Femur (tissue), 1 donor: ENCODE data around the gene PACS1.

Experiments
- DNase-seq: peaks from one replicate; pipeline ENCODE4 v3.0.0-alpha.2; 2017

PACS1 gene

GRCh38 chr11:66050581-66051231 is 19.4 kb upstream of the PACS1 start:
- DNase-seq, result no peak

DNA sequence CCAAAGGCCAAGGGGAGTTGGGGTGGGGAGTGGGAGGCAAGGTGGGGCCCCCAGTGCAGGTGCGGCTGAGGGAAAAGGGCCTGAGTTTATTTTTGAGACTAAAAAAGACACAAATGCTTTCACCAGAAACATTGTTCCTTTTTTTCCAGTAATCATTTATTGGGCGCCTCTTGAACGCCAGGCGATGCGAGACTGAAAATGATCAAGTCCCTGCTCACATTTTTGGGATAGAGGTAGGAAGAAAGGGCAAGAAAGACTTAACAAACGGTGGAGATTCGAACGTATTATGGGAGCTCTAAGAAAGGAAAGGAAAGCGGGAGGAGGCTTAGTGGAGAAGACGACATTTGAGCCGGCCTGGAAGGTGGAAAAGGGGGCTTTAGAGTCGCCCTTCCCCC is 18.7 kb upstream of the PACS1 start:
- DNase-seq, result no peak

GRCh38 chr11:66051766-66052663 is 18.1 kb upstream of the PACS1 start, which contains the start of gene SF3B2:
Gene SF3B2, plus strand, starts transcription at chr11:66052364. Its CDS starts 21 bp downstream, at chr11:66052385.
- peak; percentile 99 for DNase-seq

DNA sequence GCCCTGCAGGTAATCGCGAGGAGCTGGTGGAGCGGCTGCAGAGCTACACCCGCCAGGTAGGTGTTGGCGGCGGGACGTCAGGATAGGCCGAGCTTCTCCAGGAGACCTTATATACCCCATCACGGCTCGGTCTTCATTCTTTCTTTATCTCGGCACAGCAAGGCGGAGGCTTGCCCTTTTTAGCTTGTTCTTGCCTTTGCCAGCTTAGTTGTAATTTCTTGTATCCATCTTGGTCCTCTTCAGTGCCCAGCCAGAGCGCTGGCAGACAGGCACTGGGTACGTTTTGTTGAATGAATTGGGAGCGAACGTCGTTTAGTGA is 17.4 kb upstream of the PACS1 start:
- DNase-seq, result no peak

GRCh38 chr11:66055021-66055420 is 15.1 kb upstream of the PACS1 start:
- DNase-seq, result no peak

DNA sequence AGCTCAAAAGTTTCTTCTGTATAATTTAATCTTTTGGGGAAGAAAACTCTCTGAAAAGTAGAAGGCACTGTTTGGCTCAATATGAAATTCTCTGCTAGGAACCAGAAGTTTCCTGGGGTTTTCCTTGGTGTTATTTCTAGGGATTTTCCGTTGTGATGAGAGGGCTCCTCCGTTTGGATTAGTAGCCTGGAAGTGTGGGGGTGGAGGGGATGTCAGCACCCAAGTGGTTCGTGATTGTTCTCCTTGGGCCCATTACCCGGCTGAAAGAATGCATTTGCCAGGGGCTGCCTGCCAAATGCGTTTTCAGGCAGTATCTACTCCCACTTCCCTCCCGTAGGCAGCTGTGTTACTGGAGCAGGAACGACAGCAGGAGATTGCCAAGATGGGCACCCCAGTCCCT is 13.6 kb upstream of the PACS1 start:
- no peak for DNase-seq

GRCh38 chr11:66059966-66060680 is 9.9 kb upstream of the PACS1 start:
- DNase-seq, result no peak

DNA sequence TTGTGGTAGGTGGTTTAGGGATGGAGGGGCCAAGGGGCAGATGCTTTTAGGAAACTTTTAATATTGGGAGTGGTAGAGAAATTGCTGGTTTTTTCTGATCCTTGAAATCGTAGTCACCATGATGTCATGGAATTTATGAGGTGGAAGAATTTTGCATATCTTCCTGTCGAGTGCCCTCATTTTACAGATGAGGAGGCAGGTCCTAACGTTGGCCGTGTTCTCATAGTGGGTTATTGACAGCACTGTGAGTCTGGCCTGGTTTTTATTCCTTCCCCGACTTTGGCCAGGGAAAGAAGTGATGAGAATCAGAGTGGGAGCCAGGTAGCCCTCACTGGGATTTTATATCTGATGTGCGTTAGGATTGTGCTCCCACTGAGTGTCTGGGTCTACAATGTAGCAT is 8.8 kb upstream of the PACS1 start:
- no peak for DNase-seq

DNA sequence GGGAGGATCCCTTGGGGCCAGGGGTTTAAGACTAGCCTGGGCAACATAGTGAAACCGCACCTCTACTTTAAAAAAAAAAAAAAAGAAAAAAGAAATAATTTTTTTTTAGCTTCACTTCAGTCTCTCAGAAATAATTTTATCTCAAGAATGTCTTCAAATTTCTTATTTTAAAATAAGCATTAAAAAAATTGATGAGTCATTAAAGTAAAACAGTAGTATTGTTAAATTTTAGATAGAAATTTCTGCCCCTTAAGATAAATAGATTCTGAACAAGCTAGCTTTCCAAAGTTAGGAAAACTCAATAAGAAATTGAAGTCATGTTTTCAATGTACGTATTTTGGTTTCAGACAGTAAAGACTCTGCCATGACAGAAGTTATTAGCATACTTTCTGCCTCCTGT is 7.7 kb upstream of the PACS1 start:
- DNase-seq, result no peak

GRCh38 chr11:66063900-66064299 is 6.2 kb upstream of the PACS1 start:
- DNase-seq, result no peak

GRCh38 chr11:66064571-66064970 is 5.5 kb upstream of the PACS1 start:
- DNase-seq, result no peak

DNA sequence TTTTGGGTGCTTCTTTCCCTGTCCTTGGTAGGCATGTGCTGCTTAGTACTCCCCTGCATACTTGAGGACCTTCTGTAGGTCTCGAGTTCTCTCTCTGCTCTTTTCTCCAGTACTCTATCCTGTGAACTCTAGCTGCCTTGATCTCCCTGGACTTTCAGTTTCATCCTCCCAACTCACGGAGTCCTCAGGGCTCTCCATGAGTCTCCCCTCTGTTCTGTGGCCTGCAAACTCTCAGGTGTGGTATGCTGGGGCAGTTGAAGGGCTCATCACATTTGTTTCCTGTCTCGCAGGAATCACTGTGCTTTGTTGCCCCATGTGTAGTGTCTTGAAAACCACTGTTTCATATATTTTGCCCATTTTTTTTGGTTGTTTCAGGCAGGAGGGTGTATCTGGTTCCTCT is 3.3 kb upstream of the PACS1 start:
- no peak for DNase-seq

DNA sequence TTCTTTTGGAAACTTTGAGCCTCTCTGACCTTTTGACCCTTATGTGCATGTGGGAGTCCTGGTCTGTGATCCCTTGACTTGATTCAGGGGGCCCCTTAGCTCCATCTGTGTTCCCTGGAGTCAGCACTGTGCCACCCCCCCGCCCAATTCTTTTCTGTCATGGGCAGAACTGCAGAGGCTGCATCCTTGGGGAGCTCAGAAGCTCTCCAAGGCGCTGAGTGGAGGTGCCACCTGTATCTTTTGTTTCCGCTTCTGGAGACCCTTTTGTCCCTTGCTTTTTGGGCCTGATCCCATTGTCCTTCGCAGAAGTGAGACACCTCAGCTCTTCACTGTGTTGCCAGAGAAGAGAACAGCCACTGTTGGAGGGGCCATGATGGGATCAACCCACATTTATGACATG is 2.4 kb upstream of the PACS1 start:
- DNase-seq, result no peak

- peak; percentile 82 for DNase-seq
These were observed 1.8 kb upstream of the PACS1 start for GRCh38 chr11:66068154-66068821.

GRCh38 chr11:66068923-66069714 is 953 bp upstream of the PACS1 start:
- peak; percentile 66 for DNase-seq

DNA sequence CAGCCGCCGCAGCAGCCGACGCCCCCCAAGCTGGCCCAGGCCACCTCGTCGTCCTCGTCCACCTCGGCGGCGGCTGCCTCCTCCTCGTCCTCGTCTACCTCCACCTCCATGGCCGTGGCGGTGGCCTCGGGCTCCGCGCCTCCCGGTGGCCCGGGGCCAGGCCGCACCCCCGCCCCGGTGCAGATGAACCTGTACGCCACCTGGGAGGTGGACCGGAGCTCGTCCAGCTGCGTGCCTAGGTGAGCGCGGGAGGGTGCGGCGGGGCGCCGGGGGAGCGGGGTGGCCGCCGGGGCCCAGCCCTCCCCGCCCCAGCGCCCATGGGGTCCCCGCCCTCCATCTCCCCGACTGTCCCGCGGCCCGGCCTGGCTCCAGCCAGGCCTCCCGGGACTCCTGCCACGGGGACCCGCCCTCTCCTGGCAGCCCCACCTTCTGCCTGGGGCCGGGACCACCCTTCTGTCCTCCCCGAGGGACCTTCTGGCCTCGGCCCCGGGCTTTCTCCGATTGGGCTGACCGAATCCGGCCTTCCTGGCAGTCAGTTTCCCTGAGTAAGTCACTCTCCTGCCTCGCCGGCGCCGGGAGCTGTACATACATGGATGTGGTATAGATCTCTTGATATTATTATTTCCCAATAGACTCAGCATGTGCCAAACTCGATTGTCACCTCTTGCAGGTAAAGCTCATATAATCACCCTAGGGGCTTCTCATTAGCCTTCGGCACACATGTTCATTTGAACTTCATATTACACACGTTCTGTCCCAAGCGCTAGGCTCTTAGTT is 720 bp downstream of the PACS1 start:
- peak; percentile 77 for DNase-seq

DNA sequence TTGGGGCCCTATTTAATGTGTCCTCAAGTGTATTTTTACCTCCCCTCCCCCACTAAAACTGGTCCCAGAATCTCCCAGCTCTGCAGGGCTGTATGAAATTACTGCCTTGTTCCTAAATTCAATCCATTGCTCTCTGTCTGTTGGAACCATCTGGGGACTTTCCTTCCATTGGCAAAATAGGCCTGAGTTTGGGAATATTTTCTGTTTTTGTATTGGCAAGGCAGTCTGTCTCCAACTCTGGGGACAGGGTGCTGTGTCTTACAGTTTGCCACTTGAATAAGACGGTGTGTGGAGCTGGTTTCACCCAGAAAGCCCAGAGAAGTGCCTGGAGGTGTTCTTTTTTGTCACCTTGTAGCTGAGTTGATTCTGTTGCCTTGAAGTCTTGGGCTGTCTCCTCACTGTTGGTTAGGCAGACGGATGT is 1.3 kb downstream of the PACS1 start:
- DNase-seq, result no peak

DNA sequence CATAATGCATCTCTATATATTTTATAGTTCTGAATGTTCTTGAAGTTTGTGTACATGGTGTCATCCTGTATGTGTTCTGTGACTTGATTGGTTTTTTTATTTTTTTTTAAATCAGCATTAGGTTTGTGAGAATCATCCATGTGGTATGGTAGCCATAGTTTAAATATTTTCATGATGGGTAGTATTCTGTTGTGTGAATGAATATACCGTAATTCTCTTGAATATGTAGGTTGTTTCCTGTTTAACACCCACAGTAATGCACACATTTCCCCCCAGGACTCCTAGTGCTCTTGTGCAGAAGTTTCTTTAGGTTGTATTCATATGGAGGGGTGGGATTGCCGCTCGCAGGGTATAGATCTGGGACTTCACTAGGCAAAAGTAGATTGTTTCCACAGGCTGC is 2.0 kb downstream of the PACS1 start:
- no peak for DNase-seq

GRCh38 chr11:66072518-66072917 is 2.4 kb downstream of the PACS1 start:
- no peak for DNase-seq

- DNase-seq, result no peak
These were observed 3.6 kb downstream of the PACS1 start for GRCh38 chr11:66073669-66074068.

DNA sequence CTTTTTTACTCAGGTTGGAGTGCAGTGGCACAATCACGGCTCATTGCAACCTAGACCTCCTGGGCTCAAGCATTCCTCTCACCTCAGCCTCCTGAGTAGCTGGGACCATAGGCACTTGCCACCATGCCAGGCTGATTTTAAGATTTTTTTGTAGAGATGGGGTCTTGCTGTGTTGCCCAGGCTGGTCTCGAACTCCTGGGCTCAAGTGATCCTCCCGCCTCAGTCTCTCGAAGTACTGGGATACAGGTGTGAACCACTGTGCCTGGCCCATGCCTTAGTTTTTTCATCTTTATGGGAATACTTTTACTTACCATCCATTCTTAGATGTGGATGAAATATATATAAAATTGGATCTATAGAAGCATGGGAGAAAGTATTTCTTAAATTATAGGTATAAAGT is 5.2 kb downstream of the PACS1 start:
- no peak for DNase-seq

DNA sequence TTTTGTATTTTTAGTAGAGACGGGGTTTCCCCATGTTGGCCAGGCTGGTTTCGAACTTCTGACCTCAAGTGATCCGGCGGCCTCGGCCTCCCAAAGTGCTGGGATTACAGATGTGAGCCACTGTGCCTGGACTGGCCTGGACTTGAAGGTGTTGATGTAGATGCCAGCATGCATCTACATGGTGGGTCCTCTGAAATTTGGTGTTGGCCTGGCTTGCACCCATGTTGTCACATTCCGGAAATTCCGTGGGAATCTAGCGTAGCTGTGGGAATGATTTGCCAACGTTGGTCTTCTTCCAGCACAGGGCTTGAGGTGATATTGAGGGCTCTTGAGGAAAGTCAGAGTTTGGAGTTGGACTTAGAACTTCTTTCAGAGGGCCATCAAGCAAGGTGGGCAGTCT is 6.5 kb downstream of the PACS1 start:
- DNase-seq, result no peak
